Fibroblast of lung (primary cell): ENCODE measurements around the gene SFXN1.

Experiments
- EZH2 ChIP-seq: IDR thresholded peaks from 2 replicates; pipeline ENCODE4 v1.5.1; 2012; ENCODE audit warnings: low read length, control low read depth, mild to moderate bottlenecking; ENCODE audit errors: missing control alignments
- TF ChIP-seq, protein P1 (sequence below), 2 donors: IDR thresholded peaks in 1 of 2; conservative IDR thresholded peaks in 1 of 2; 1 replicate in 1 of 2; 2 replicates in 1 of 2; pipeline ENCODE4 v1.5.1; 2011 to 2012; ENCODE audit warnings: low read length in 2 of 2, control low read depth in 1 of 2, inconsistent platforms in 1 of 2, low read depth in 1 of 2, mild to moderate bottlenecking in 1 of 2

DNA sequence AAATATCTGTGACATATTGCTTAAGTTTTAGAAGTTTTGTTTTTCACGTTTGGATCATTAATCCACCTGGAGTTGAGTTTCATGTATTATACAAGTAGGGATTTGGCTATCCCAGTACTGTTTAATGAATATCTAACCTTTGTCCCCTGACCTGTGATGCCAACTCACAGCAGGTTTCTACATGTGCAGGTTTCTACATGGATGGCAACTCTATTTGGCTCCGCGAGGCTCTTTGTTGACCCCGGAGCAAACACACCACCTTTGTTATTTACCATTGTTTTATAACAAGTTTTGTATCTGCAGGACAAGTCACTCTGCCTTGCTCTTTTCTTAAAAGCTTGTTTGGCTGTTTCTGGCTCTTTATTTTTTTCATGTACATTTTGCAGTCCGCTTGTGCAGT is 920 bp upstream of the SFXN1 start:
- TF ChIP-seq, protein P1, sequence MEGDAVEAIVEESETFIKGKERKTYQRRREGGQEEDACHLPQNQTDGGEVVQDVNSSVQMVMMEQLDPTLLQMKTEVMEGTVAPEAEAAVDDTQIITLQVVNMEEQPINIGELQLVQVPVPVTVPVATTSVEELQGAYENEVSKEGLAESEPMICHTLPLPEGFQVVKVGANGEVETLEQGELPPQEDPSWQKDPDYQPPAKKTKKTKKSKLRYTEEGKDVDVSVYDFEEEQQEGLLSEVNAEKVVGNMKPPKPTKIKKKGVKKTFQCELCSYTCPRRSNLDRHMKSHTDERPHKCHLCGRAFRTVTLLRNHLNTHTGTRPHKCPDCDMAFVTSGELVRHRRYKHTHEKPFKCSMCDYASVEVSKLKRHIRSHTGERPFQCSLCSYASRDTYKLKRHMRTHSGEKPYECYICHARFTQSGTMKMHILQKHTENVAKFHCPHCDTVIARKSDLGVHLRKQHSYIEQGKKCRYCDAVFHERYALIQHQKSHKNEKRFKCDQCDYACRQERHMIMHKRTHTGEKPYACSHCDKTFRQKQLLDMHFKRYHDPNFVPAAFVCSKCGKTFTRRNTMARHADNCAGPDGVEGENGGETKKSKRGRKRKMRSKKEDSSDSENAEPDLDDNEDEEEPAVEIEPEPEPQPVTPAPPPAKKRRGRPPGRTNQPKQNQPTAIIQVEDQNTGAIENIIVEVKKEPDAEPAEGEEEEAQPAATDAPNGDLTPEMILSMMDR (conservative IDR thresholded peaks at IDR 0.05 in 1 of 2, IDR thresholded peaks at IDR 0.05 in 1 of 2; ENCODE audit: low read depth in 1 of 2, low read length in 2 of 2), result no peak
- no peak for TF ChIP-seq EZH2
